GM08714 (cell line): Measurements from ENCODE around the gene KLK2.

ENCODE experiments used
- H3K4me3 ChIP-seq: fragments of 200-500 bp; sonication (Bioruptor generic); 2 replicates; pipeline ENCODE4 v1.5.1; 2014; ENCODE audit warnings: mild to moderate bottlenecking, low read length, inconsistent platforms
- ZNF274 ChIP-seq: IDR thresholded peaks from 2 replicates; pipeline ENCODE4 v1.6.1; 2012; ENCODE audit warnings: mild to moderate bottlenecking, low read depth, low read length

Gene KLK2

GRCh38 chr19:50912727-50913716 is 39.8 kb downstream of the KLK2 start:
- TF ChIP-seq ZNF274: no peak
- H3K4me3 ChIP-seq: no peak overlapping the region

- TF ChIP-seq ZNF274: no peak
- no peak overlapping the region for H3K4me3 ChIP-seq
Observed at GRCh38 chr19:50916069-50916468, 42.8 kb downstream of the KLK2 start.

- TF ChIP-seq ZNF274: no peak
- H3K4me3 ChIP-seq: no peak overlapping the region
Observed at GRCh38 chr19:50921426-50922316, 48.4 kb downstream of the KLK2 start.

- H3K4me3 ChIP-seq: no peak overlapping the region
- no peak for TF ChIP-seq ZNF274
Observed at GRCh38 chr19:50922317-50922853, 49.1 kb downstream of the KLK2 start.

GRCh38 chr19:50924586-50924985 is 51.3 kb downstream of the KLK2 start:
- no peak for TF ChIP-seq ZNF274
- no peak overlapping the region for H3K4me3 ChIP-seq

- H3K4me3 ChIP-seq: no peak overlapping the region
- TF ChIP-seq ZNF274: no peak
Observed at GRCh38 chr19:50925734-50926133, 52.5 kb downstream of the KLK2 start.

- no peak for TF ChIP-seq ZNF274
- H3K4me3 ChIP-seq: no peak overlapping the region
Observed at GRCh38 chr19:50926144-50926543, 52.9 kb downstream of the KLK2 start.

- no peak for TF ChIP-seq ZNF274
- H3K4me3 ChIP-seq: no peak overlapping the region
Observed at GRCh38 chr19:50928831-50929230, 55.6 kb downstream of the KLK2 start.
